ENCODE results near the gene ANKRD9. TPM values are rescaled to one million over a fixed set of nuclear protein-coding genes. Genes with fewer than 3 reads are reported as not detected.

The ANKRD9 gene
- total RNA-seq, 6 donors from 2014 or later = 21.0 to 99.9 (median 47.6) TPM

DNA sequence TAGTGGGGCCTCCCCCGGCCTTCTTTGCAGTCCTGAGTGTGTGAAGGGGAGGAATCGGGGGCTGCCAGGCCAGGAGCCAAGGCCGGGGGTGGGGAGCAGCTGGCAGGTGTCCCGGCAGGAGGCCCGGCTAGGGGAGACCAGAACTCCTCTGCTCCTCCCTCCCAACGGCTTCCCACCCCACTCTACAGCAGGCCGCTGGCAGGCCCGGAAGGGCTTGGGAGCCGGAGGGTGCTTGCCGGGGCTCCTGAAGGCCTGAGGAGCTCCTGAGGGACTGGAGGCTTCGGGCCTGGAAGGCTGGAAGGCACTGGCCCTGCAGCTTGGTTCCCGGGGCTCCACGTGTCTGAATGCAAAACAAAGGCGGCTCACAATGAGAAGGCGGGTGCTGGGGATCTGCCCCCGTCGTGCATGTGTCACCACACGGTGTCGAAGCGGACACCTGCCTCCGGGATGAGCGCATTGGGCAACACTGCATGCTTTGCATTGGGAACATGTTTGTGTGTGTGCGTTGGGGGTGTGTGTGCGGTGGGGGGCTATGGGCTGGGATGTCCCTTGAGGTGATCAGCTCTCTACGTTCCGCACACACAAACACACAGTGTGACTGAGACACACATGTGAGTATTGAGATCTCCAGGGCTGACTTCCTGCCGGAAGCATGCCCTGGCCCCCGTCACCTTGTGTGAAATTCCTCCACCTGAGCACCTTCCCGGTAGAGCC lies 30.9 kb upstream of the ANKRD9 start:
- 62 to 72% methylated on average over 16 to 25 of the region's 29 CpGs for WGBS, 2 donors
- no peak overlapping the region for H3K27ac ChIP-seq

DNA sequence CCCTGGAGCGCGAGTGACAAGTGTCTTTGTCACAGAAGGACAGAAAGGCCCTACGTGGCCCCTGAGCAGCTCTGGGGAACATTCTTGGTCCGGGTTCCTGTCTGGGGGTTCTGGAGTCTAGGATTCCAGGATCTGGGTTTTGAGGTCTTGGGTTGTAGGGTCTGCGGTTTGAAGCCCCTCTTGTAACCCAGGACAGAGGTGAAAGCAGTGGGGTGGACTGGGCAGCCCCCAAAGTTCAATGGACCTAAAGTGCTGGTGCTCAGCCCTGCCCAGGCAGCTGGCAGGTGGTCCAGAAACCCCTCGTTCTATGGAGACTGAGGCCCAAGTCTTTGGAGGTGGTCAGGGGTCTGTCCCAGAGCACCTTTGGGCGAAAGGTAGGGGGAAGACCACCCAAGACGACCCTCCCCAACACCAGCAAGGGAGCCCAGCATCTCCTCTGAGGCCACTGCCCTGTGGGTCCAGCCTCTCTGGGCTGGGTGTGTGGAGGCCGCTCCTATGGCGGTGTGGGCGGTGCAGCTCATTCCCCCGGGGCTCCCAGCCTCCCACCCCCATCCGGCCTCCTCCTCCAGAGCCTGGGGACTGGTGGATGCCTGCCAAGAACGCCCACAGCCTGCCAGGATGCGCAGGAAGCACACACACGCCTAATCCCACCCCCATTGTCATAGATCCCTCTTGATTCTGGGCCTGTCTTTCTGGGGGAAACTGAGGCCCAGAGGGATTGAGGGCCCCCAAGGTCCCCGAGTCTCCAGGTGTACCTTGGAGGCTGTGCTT lies 30.2 kb upstream of the ANKRD9 start:
- 41 to 64% methylated on average over 7 to 15 of the region's 17 CpGs for WGBS, 2 donors
- H3K9me3 ChIP-seq = no peaks in the 10 kb centered on the region
- H3K4me3 ChIP-seq = no peak overlapping the region
- ATAC-seq (ENCODE audit: low FRiP score in 2 of 2) (no peak), DNase-seq (peak in 1 of 2 donors; percentile 42)
- TF ChIP-seq, protein P1, sequence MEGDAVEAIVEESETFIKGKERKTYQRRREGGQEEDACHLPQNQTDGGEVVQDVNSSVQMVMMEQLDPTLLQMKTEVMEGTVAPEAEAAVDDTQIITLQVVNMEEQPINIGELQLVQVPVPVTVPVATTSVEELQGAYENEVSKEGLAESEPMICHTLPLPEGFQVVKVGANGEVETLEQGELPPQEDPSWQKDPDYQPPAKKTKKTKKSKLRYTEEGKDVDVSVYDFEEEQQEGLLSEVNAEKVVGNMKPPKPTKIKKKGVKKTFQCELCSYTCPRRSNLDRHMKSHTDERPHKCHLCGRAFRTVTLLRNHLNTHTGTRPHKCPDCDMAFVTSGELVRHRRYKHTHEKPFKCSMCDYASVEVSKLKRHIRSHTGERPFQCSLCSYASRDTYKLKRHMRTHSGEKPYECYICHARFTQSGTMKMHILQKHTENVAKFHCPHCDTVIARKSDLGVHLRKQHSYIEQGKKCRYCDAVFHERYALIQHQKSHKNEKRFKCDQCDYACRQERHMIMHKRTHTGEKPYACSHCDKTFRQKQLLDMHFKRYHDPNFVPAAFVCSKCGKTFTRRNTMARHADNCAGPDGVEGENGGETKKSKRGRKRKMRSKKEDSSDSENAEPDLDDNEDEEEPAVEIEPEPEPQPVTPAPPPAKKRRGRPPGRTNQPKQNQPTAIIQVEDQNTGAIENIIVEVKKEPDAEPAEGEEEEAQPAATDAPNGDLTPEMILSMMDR (IDR thresholded peaks at IDR 0.05) = no peak
- TF ChIP-seq EP300 (IDR thresholded peaks at IDR 0.05) (no peak), POLR2A (IDR thresholded peaks at IDR 0.05) (no peak), POLR2AphosphoS5 (IDR thresholded peaks at IDR 0.05) (no peak)
- peaks cover 8 to 23% (median 11%) of the 10 kb centered on the region in 4 donors for H3K4me1 ChIP-seq
- no peaks in the 10 kb centered on the region for H3K36me3 ChIP-seq
- H3K27me3 ChIP-seq = peaks cover 0 to 11% (median 8%) of the 10 kb centered on the region in 4 donors
- no peak overlapping the region for H3K27ac ChIP-seq

More for the DNA sequence above, 30.9 kb upstream of the ANKRD9 start:
- peaks cover 0 to 18% (median 12%) of the 10 kb centered on the region in 4 donors for H3K27me3 ChIP-seq
- ATAC-seq (ENCODE audit: low FRiP score in 2 of 2) (no peak), DNase-seq (peak in 1 of 2 donors; percentile 73)
- peaks cover 10 to 30% (median 16%) of the 10 kb centered on the region in 4 donors for H3K4me1 ChIP-seq
- H3K4me3 ChIP-seq = no peak overlapping the region
- H3K36me3 ChIP-seq = no peaks in the 10 kb centered on the region
- no peaks in the 10 kb centered on the region for H3K9me3 ChIP-seq
- TF ChIP-seq POLR2A (IDR thresholded peaks at IDR 0.05) = no peak
- no peak for TF ChIP-seq EP300 (IDR thresholded peaks at IDR 0.05)
- no peak for TF ChIP-seq POLR2AphosphoS5 (IDR thresholded peaks at IDR 0.05)
- TF ChIP-seq, protein P1 (IDR thresholded peaks at IDR 0.05) = no peak

DNA sequence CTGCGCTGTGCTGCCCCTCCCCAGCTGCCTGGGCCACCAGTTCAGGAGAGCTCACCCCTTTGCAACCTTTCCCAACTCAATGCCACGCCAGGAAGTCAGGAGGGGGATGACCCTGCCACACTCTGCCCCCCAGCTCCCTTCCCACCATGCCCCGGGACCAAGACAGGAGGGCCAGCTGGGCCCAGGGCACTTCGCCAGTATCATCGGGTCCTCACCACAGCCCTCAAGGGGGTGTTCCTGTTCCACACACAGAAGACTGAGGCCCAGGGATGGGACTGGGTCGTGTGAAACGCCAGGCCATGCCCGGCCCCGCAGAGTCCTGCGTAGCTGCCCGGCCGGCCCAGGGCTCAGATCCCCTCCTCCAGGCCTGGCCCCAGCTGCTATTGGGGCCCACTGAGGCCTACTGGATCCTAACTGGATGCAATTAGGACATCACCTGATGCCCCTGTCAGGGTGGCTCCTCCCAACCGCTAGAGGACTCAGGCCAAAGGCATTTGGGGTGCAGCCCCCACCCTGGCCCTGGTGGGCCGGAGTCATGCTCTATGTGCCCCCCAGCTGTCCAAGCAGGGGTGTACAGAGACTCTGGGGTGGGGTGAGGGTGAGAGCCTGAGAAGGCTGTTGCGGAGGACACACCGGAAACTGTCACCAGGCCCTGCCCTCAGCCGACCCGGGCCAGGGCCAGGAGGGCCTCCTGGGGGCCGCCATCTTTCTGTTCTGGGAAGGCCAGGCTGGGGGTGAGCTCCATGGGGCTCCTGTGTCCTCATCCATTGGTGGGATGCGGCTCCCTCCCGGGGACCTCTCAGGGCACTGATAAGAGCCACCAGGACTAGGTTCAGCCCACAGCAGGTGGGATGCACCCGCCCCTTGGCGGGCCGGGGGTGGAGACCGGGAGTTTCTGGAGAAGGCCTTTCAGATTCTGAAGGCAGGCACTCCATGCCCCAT lies 29.3 kb upstream of the ANKRD9 start:
- Histone ChIP-seq H3K9me3 (no peaks in the 10 kb centered on the region), H3K4me1 (peaks cover 5 to 14% (median 7%) of the 10 kb centered on the region in 4 donors), H3K27ac (no peak overlapping the region), H3K36me3 (no peaks in the 10 kb centered on the region), H3K4me3 (no peak overlapping the region), H3K27me3 (peaks cover 0 to 2% (median under 1%) of the 10 kb centered on the region in 4 donors)
- 40 to 86% methylated on average over 2 to 18 of the region's 25 CpGs for WGBS, 2 donors
- TF ChIP-seq, protein P1 (IDR thresholded peaks at IDR 0.05) = no peak
- TF ChIP-seq POLR2AphosphoS5 (IDR thresholded peaks at IDR 0.05) = no peak
- no peak for TF ChIP-seq POLR2A (IDR thresholded peaks at IDR 0.05)
- no peak for TF ChIP-seq EP300 (IDR thresholded peaks at IDR 0.05)
- peak in 1 of 2 donors; percentile 62 for DNase-seq
- ATAC-seq (ENCODE audit: low FRiP score in 2 of 2) = peak in 1 of 2 donors; percentile 5

DNA sequence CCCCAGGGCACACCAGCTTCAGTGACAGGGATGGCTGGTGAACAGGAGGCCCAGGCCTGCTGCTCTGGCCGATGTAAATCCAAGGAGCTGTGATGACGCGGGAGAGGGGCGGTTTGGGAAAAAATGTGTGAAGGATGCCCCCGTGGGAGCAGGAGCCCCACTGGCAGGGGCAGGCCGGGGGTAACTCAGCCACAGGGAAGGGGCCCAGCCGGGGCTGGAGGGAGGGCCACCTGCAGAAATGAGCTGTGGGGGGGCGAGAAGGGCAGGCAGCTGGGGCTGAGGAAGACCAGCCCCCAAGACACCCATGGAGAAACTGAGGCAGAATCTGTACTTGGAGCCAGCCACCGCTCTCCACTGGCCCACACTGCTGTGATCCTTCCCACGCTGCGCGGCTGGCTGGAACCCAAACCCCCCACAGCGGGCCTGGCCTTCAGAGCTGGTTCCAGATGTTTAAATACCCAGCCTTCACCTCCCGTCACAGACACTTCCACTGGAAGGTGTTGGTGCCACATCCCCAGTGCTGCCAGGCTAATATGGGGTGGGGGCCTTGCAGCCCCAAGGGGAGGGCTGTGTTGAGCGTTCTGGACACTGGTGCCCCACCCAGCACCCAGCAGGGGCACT lies 28.5 kb upstream of the ANKRD9 start:
- no peaks in the 10 kb centered on the region for H3K36me3 ChIP-seq
- no peak overlapping the region for H3K27ac ChIP-seq
- ATAC-seq (ENCODE audit: low FRiP score in 2 of 2) (no peak), DNase-seq (no peak)
- 80 to 85% methylated on average over 11 to 15 of the region's 15 CpGs for WGBS, 2 donors
- no peak overlapping the region for H3K4me3 ChIP-seq
- H3K27me3 ChIP-seq = no peaks in the 10 kb centered on the region
- no peaks in the 10 kb centered on the region for H3K9me3 ChIP-seq
- peaks cover 5 to 13% (median 7%) of the 10 kb centered on the region in 4 donors for H3K4me1 ChIP-seq
- TF ChIP-seq EP300 (IDR thresholded peaks at IDR 0.05) (no peak), POLR2A (IDR thresholded peaks at IDR 0.05) (no peak), POLR2AphosphoS5 (IDR thresholded peaks at IDR 0.05) (no peak)
- TF ChIP-seq, protein P1 (IDR thresholded peaks at IDR 0.05) = no peak

Data from upper lobe of left lung (tissue), 6 donors.